Karpas-422 (cell line): ENCODE data around the gene SLC52A1. TPM values are rescaled to one million over a fixed set of nuclear protein-coding genes. Genes with fewer than 3 reads are reported as not detected.

Experiments
- DNase-seq: peaks from one replicate; pipeline ENCODE4 v3.0.0-alpha.2; 2015
- H2AFZ ChIP-seq: fragments of 200-600 bp; sonication (generic); 2 replicates; pipeline ENCODE4 v1.6.1; 2014; ENCODE audit warnings: antibody characterized with exemption, low read length, mixed read lengths
- H3K27ac ChIP-seq: fragments of 200-600 bp; sonication (generic); 2 replicates; pipeline ENCODE4 v1.5.1; 2014; ENCODE audit warnings: mild to moderate bottlenecking, low read length, moderate library complexity
- H3K27me3 ChIP-seq: fragments of 200-600 bp; sonication (generic); 2 replicates; pipeline ENCODE4 v1.6.1; 2014; ENCODE audit warnings: low read length, mixed read lengths
- H3K36me3 ChIP-seq: fragments of 200-600 bp; sonication (generic); 2 replicates; pipeline ENCODE4 v1.6.1; 2014; ENCODE audit warnings: low read length, mixed read lengths; ENCODE audit not compliant: insufficient read depth
- H3K4me1 ChIP-seq: fragments of 200-600 bp; sonication (generic); 2 replicates; pipeline ENCODE4 v1.6.1; 2014; ENCODE audit warnings: mild to moderate bottlenecking, low read length, mixed read lengths
- H3K4me2 ChIP-seq: fragments of 200-600 bp; sonication (generic); 2 replicates; pipeline ENCODE4 v1.6.1; 2014; ENCODE audit warnings: low read length, low read depth, mild to moderate bottlenecking; ENCODE audit not compliant: poor library complexity, severe bottlenecking
- H3K4me3 ChIP-seq: fragments of 200-600 bp; sonication (generic); 2 replicates; pipeline ENCODE4 v1.5.1; 2014; ENCODE audit warnings: mild to moderate bottlenecking, antibody characterized with exemption, low read length, mixed read lengths
- H3K79me2 ChIP-seq: fragments of 200-600 bp; sonication (generic); 2 replicates; pipeline ENCODE4 v1.6.1; 2014; ENCODE audit warnings: mild to moderate bottlenecking, low read length, mixed read lengths
- H3K9ac ChIP-seq: fragments of 200-600 bp; sonication (generic); 2 replicates; pipeline ENCODE4 v1.6.0; 2014; ENCODE audit warnings: low read length
- H3K9me2 ChIP-seq: fragments of 200-600 bp; sonication (generic), shearing (Covaris generic); replicated peaks from 2 replicates; pipeline ENCODE4 v1.6.0; 2014; ENCODE audit warnings: mild to moderate bottlenecking, low read length, moderate library complexity; ENCODE audit not compliant: insufficient read depth
- H3K9me3 ChIP-seq: fragments of 300-700, 200-600 bp; sonication (generic); 2 replicates; pipeline ENCODE4 v1.6.1; 2014; ENCODE audit warnings: low read length, mixed read lengths
- H4K20me1 ChIP-seq: fragments of 200-600 bp; sonication (generic); 2 replicates; pipeline ENCODE4 v1.6.1; 2014; ENCODE audit warnings: mild to moderate bottlenecking, antibody characterized with exemption, low read length, low read depth; ENCODE audit not compliant: insufficient read depth
- total RNA-seq: library from RNA; depleted of rRNA; stranded (reverse); fragments of >200 nt; shearing (Covaris generic); gene quantifications from 2 replicates; pipeline ENCODE4 v1.2.3, GENCODE V29; 2014; ENCODE audit warnings: low replicate concordance

SLC52A1 gene
- total RNA-seq, 1 experiment from 2014 or later, result not detected

DNA sequence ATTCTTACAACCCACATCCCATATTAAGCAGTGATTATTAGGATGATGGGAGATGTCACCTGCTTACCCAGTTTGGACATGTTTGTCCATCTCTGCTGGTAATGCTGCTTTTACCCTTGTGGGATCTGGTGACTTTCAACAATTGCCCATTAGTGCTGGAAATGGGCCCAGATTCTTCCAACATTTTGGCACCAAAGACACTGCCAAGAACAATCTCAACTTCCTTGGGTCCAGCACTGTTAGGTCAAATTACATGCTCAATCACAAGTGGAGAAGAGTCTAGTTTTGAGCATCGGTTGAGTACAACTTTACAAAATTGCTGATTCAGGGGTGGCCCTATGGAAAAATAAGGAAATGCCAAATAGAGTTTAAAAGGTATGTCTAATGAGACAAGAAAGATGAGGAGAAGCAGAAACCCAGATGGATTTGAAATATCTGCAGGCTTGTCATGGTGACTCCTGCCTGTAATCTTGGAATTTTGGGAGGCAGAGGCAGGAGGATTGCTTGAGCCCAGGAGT is 30.1 kb upstream of the SLC52A1 start:
- no peak for DNase-seq
- Histone ChIP-seq H3K36me3 (no peaks in the 10 kb centered on the region), H3K9me3 (no peaks in the 10 kb centered on the region), H3K4me3 (no peak overlapping the region), H2AFZ (no peak overlapping the region), H3K9ac (no peak overlapping the region), H3K79me2 (no peaks in the 10 kb centered on the region), H3K4me2 (no peak overlapping the region), H4K20me1 (no peaks in the 10 kb centered on the region), H3K27ac (no peak overlapping the region), H3K9me2 (no peaks in the 10 kb centered on the region), H3K4me1 (no peaks in the 10 kb centered on the region), H3K27me3 (no peaks in the 10 kb centered on the region)

DNA sequence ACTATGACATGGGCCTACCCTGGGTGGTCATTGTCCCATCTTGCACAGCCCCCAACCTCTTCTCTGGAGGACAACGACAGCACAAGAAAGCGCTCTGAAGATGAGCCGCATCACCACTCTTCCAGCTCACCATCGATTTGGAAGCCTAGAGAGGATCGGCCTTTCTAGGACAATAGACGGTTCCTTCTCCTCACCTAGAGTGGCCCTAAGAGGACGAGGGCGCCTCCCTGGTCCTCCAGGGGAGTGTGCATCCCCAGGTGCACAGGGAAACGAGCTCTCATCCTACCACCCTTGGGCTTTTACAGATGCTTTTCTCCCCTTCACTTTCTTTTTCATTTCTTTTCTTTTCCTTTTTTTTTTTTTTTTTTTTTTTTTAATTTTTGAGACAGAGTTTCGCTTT is 20.3 kb upstream of the SLC52A1 start:
- Histone ChIP-seq H3K27ac (no peak overlapping the region), H3K9me3 (no peaks in the 10 kb centered on the region), H2AFZ (no peak overlapping the region), H4K20me1 (no peaks in the 10 kb centered on the region), H3K4me2 (no peak overlapping the region), H3K4me3 (no peak overlapping the region), H3K4me1 (peaks cover 4% of the 10 kb centered on the region; the same call in 1 of the 2 replicates), H3K36me3 (no peaks in the 10 kb centered on the region), H3K9me2 (no peaks in the 10 kb centered on the region), H3K9ac (no peak overlapping the region), H3K79me2 (no peaks in the 10 kb centered on the region), H3K27me3 (no peaks in the 10 kb centered on the region)
- DNase-seq, result peak; percentile 52

DNA sequence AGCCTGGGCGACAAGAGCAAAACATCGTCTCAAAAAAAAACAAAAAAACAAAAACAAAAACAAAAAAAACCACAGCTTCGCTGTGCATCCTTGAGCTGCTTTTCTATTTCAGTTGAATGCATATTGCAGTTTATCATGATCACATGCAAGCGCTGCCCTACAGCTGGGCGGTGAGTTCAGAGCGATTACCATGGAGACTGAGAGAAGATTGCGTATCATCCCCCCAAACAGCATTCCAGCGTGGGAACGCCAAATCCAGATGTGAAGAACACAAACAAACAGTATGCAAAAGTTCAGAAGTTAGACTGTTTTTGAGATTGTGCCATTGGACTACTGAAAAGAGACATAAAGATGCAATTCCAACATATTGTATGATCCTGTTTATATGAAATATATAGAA is 15.1 kb upstream of the SLC52A1 start:
- H3K27ac ChIP-seq, result no peak overlapping the region
- no peak overlapping the region for H3K9ac ChIP-seq

DNA sequence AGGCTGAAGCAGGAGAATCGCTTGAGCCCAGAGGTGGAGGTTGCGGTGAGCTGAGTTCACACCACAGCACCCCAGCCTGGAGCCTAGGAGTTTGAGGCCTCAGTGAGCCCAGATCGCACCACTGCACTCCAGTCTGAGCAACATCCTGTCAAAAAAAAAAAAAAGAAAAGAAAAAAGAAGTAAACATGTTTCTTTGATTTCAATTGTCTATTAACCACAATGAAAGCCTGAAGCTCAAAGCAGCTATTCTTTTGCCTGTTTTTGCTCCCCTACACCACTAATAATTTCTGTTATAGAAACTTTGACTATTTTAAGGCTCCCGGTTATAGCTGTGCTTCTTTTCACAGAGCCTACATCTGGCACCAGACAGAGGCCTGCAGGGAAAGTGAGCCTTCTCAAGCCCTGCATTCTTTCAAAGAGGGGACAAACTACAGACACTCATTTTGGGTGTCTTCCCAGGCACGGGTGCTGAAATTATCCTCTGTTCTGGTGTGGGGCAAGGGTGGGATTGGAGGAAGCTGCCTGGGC is 14.2 kb upstream of the SLC52A1 start:
- H3K4me3 ChIP-seq, result no peak overlapping the region
- no peak for DNase-seq
- H3K27me3 ChIP-seq, result no peaks in the 10 kb centered on the region
- H4K20me1 ChIP-seq, result no peaks in the 10 kb centered on the region
- no peak overlapping the region for H3K9ac ChIP-seq
- no peak overlapping the region for H3K27ac ChIP-seq
- no peaks in the 10 kb centered on the region for H3K4me1 ChIP-seq
- H2AFZ ChIP-seq, result no peak overlapping the region
- H3K9me2 ChIP-seq, result no peaks in the 10 kb centered on the region
- no peaks in the 10 kb centered on the region for H3K9me3 ChIP-seq
- H3K79me2 ChIP-seq, result no peaks in the 10 kb centered on the region
- no peaks in the 10 kb centered on the region for H3K36me3 ChIP-seq
- H3K4me2 ChIP-seq, result no peak overlapping the region

More for the DNA sequence above, 15.1 kb upstream of the SLC52A1 start:
- no peak overlapping the region for H2AFZ ChIP-seq
- no peaks in the 10 kb centered on the region for H3K36me3 ChIP-seq
- H3K9me2 ChIP-seq, result no peaks in the 10 kb centered on the region
- no peaks in the 10 kb centered on the region for H3K27me3 ChIP-seq
- H3K9me3 ChIP-seq, result no peaks in the 10 kb centered on the region
- H3K4me2 ChIP-seq, result no peak overlapping the region
- H3K4me1 ChIP-seq, result no peaks in the 10 kb centered on the region
- H4K20me1 ChIP-seq, result no peaks in the 10 kb centered on the region
- DNase-seq, result no peak
- no peak overlapping the region for H3K4me3 ChIP-seq
- H3K79me2 ChIP-seq, result no peaks in the 10 kb centered on the region

DNA sequence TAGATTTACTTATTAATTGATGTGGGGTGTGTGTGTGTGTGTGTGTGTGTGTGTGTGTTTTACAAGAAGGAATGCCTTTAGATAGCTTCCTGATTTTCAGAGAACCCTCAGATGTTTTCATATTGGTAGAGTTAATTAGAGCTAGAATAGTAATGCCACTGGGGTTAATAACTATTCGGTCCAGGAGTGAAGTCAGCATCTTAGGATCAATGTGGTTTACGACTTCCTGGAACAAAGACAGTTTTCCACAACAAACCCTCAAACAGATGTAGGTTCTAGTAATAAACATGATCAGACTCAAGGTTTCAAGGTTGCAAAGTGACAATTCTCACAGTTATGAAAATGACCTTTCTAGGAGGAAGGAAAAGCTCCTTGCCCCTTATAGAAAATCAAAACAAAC is 12.2 kb upstream of the SLC52A1 start:
- Histone ChIP-seq H3K36me3 (no peaks in the 10 kb centered on the region), H3K9ac (no peak overlapping the region), H3K27me3 (no peaks in the 10 kb centered on the region), H3K9me2 (no peaks in the 10 kb centered on the region), H3K4me2 (no peak overlapping the region), H3K4me1 (no peaks in the 10 kb centered on the region), H2AFZ (no peak overlapping the region), H3K9me3 (no peaks in the 10 kb centered on the region), H3K79me2 (no peaks in the 10 kb centered on the region), H3K4me3 (no peak overlapping the region), H4K20me1 (no peaks in the 10 kb centered on the region), H3K27ac (no peak overlapping the region)
- no peak for DNase-seq

DNA sequence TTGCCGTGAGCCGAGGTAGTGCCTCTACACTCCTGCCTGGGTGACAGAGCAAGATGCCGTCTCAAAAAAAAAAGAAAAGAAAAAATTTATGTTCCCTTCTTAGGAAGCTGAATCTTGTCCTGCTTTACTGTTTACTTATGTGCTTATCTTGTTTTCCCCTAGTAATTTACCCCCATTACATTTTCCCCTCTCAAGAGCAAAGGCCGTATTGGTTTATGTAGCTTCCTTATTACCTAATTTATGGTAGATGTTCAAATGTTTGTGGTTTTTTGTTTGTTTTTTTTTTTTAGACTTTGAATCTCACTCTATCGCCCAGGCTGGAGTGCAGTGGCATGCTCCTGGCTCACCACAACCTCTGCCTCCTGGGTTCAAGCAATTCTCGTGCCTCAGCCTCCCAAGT is 10.3 kb upstream of the SLC52A1 start:
- Histone ChIP-seq H4K20me1 (no peaks in the 10 kb centered on the region), H3K4me1 (no peaks in the 10 kb centered on the region), H3K27me3 (no peaks in the 10 kb centered on the region), H3K4me2 (no peak overlapping the region), H3K79me2 (no peaks in the 10 kb centered on the region), H3K9me2 (no peaks in the 10 kb centered on the region), H3K36me3 (no peaks in the 10 kb centered on the region), H3K27ac (no peak overlapping the region), H3K9ac (no peak overlapping the region), H2AFZ (no peak overlapping the region), H3K9me3 (no peaks in the 10 kb centered on the region), H3K4me3 (no peak overlapping the region)
- no peak for DNase-seq

DNA sequence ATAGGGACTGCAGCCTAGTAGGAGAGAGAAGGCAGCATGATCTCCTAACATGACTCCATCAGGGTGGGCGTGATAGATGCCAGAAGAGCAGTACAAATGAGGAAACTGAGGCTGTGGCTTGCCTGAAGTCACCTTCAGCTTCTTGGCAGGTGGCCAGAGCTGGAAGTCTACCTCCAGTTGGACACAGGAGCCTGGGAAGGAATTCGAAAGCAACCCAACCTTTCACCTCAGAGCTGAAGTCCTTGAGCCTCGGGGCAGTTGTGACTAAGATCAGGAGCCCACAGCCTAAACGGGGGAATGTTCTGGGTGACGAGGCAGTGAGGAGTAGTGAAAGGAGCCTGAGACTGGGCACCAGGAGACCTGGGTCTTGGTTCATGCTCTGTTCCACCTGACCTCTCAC is 9.4 kb upstream of the SLC52A1 start:
- no peak overlapping the region for H2AFZ ChIP-seq
- no peak for DNase-seq
- H3K4me1 ChIP-seq, result no peaks in the 10 kb centered on the region
- no peaks in the 10 kb centered on the region for H4K20me1 ChIP-seq
- H3K27me3 ChIP-seq, result no peaks in the 10 kb centered on the region
- H3K27ac ChIP-seq, result no peak overlapping the region
- H3K9me2 ChIP-seq, result no peaks in the 10 kb centered on the region
- no peaks in the 10 kb centered on the region for H3K9me3 ChIP-seq
- H3K4me2 ChIP-seq, result no peak overlapping the region
- no peaks in the 10 kb centered on the region for H3K36me3 ChIP-seq
- H3K79me2 ChIP-seq, result no peaks in the 10 kb centered on the region
- H3K9ac ChIP-seq, result no peak overlapping the region
- no peak overlapping the region for H3K4me3 ChIP-seq

DNA sequence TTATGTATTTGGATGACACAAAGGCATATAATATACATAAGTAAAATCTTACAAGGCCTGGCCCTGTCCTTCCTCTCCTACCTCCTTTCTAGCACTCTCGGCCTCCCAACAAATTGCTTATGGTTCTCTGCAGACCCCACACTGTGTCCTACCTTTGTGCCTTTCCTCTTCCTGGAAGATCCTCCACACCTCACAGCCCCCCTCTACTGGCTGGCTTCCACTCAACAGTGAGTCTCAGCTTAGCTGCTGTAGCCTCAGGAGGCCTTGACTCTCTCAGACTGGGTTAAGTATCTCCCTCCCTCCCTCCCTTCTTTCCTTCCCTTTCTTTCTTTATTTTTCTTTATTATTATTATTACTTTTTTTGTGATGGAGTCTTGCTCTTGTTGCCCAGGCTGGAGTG is 8.3 kb upstream of the SLC52A1 start:
- Histone ChIP-seq H3K27me3 (no peaks in the 10 kb centered on the region), H2AFZ (no peak overlapping the region), H3K9me2 (no peaks in the 10 kb centered on the region), H3K79me2 (no peaks in the 10 kb centered on the region), H4K20me1 (no peaks in the 10 kb centered on the region), H3K4me3 (no peak overlapping the region), H3K36me3 (no peaks in the 10 kb centered on the region), H3K9me3 (no peaks in the 10 kb centered on the region), H3K4me2 (no peak overlapping the region), H3K27ac (no peak overlapping the region), H3K9ac (no peak overlapping the region), H3K4me1 (no peaks in the 10 kb centered on the region)
- no peak for DNase-seq
